Right lobe of liver (tissue), 4 donors: Measurements from ENCODE around the gene ABL1.

Experiments
- POLR2A ChIP-seq: fragments of 450-650 bp; IDR thresholded peaks from one replicate; pipeline ENCODE4 v1.6.1; 2017; ENCODE audit warnings: antibody characterized with exemption, mild to moderate bottlenecking
- TF ChIP-seq, protein P1 (sequence below), 4 donors: fragments of 200-600 bp in 3 of 4; fragments of 450-650 bp in 1 of 4; IDR thresholded peaks; one replicate each; pipeline versions ENCODE4 v1.5.1 to v1.8.0; 2016 to 2022; ENCODE audit warnings: antibody characterized with exemption in 4 of 4, mild to moderate bottlenecking in 2 of 4
- donor health status: DM: no; HTN: no; CAD: no.
- donor health status: DM: no; HTN: no; CAD: no.
- donor health status: DM: no; HTN: yes; CAD: no.

DNA sequence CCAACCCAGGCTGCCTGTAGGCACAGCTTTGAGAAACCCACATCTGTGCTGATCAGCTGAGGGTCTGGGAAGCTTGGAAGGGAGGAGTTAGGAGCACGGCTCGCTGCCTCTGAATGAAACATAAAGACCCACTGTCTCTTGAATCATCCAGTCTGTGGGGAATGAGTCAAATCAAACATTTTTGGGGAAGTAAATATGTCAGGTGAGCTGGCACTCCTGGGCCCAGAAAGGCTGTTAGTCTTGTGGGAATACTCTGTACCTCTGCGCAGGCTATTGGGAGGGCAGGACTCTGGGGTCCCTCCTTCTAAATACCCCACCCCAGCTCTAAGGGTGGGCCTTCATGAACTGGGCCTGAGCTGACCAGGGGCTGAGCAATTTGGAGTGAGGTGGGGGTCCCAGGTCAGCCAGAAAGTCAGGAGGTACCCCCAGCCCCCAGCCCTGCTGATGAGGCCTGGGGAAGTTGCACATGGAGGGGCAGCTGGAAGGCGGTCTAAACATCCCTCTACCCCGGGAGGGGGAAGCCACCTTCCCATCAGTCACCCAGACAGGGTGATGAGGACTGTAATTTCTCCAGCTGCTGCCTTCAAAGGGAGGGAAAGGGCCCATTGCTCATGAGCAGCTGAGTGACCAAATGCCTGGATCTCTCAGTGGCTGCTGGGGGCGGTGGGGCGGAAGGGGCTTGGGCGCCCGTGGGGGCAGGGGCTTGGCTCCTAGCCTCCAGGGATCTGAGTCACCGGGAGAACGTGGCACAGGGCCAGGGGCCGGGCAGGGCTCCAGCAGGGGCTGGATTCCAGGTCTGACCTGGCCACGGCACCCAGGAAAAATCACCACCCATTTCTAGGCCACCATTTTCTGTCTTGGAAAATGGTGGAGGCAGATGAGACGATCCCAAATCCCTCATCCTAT is 93.2 kb downstream of the ABL1 start:
- no peak for TF ChIP-seq POLR2A
- TF ChIP-seq, protein P1, sequence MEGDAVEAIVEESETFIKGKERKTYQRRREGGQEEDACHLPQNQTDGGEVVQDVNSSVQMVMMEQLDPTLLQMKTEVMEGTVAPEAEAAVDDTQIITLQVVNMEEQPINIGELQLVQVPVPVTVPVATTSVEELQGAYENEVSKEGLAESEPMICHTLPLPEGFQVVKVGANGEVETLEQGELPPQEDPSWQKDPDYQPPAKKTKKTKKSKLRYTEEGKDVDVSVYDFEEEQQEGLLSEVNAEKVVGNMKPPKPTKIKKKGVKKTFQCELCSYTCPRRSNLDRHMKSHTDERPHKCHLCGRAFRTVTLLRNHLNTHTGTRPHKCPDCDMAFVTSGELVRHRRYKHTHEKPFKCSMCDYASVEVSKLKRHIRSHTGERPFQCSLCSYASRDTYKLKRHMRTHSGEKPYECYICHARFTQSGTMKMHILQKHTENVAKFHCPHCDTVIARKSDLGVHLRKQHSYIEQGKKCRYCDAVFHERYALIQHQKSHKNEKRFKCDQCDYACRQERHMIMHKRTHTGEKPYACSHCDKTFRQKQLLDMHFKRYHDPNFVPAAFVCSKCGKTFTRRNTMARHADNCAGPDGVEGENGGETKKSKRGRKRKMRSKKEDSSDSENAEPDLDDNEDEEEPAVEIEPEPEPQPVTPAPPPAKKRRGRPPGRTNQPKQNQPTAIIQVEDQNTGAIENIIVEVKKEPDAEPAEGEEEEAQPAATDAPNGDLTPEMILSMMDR (IDR thresholded peaks at IDR 0.05): no peak
